Measurements from ENCODE around the gene KIAA2012. TPM values are rescaled to one million over a fixed set of nuclear protein-coding genes. Genes with fewer than 3 reads are reported as not detected.

Gene KIAA2012
- total and polyA plus RNA-seq, 2 donors (not counting 1 experiment from before 2014, with no cell fraction given): not detected

DNA sequence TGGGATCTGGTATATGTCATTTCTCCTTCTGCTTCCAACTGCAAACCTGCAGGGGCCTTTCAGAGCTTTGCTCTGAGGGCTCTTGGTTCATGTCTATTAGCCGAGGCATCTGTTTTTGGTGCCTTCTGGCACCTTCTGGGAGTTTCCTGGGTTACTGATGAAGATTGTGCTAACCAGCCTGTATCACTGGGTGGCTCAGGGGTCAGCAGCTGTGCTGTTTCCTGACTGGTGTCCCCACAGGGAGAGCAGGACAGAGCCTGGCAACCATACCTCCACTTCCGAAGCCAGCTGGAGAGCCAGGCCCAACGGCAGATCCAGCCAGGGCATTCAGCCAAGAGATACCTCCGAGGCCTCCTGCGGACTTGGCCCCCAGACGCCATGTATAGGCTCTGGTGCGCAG lies 17.5 kb downstream of the KIAA2012 start:
- Mint-ChIP-seq H3K9me3 (ENCODE audit: insufficient read depth) (no peaks in the 10 kb centered on the region), H3K4me1 (peaks cover 14% of the 10 kb centered on the region), H3K27ac (no peak overlapping the region), H3K27me3 (peaks cover 29% of the 10 kb centered on the region), H3K4me3 (no peak overlapping the region)
- intact Hi-C loops (cut with micrococcal nuclease): no loop called here
- TF ChIP-seq EZH2 (IDR thresholded peaks at IDR 0.05; ENCODE audit: borderline replicate concordance, insufficient read depth, low read depth, low read length, poor library complexity, severe bottlenecking): no peak
- TF ChIP-seq, protein P1, sequence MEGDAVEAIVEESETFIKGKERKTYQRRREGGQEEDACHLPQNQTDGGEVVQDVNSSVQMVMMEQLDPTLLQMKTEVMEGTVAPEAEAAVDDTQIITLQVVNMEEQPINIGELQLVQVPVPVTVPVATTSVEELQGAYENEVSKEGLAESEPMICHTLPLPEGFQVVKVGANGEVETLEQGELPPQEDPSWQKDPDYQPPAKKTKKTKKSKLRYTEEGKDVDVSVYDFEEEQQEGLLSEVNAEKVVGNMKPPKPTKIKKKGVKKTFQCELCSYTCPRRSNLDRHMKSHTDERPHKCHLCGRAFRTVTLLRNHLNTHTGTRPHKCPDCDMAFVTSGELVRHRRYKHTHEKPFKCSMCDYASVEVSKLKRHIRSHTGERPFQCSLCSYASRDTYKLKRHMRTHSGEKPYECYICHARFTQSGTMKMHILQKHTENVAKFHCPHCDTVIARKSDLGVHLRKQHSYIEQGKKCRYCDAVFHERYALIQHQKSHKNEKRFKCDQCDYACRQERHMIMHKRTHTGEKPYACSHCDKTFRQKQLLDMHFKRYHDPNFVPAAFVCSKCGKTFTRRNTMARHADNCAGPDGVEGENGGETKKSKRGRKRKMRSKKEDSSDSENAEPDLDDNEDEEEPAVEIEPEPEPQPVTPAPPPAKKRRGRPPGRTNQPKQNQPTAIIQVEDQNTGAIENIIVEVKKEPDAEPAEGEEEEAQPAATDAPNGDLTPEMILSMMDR (IDR thresholded peaks at IDR 0.05): no peak
- H3K27me3 ChIP-seq (replicated peaks in 1 of 4; ENCODE audit: control extremely low read depth in 1 of 4, control insufficient read depth in 3 of 4, insufficient read depth in 4 of 4, low read length in 3 of 4): no peaks in the 10 kb centered on the region
- ChIA-PET CTCF (no interaction called here), POLR2A (no interaction called here)
- H3K9me3 ChIP-seq (ENCODE audit: control extremely low read depth in 1 of 3, control insufficient read depth in 2 of 3, insufficient read depth in 1 of 3, low read length in 2 of 3): no peaks in the 10 kb centered on the region
- no peak overlapping the region for H3K4me3 ChIP-seq (ENCODE audit: control extremely low read depth in 1 of 5, extremely low read depth in 1 of 5, insufficient read depth in 1 of 5, low read depth in 2 of 5, low read length in 4 of 5)
- no peaks in the 10 kb centered on the region for H4K20me1 ChIP-seq (ENCODE audit: control insufficient read depth, insufficient read depth, low read length, poor library complexity, severe bottlenecking)
- H2AFZ ChIP-seq (ENCODE audit: insufficient read depth, low read depth, low read length, poor library complexity, severe bottlenecking): no peak overlapping the region
- 86% methylated on average over 7 of the region's 7 CpGs for WGBS (ENCODE audit: insufficient coverage)
- H3K79me2 ChIP-seq (ENCODE audit: control insufficient read depth, insufficient read depth, low read length): no peaks in the 10 kb centered on the region
- no peak overlapping the region for H3K4me2 ChIP-seq (replicated peaks; ENCODE audit: low read depth, low read length, poor library complexity, severe bottlenecking)
- H3K4me1 ChIP-seq (ENCODE audit: control insufficient read depth in 2 of 2, insufficient read depth in 2 of 2, low read length in 2 of 2): peaks cover 11 to 18% of the 10 kb centered on the region in 2 donors
- DNase-seq (no peak), ATAC-seq (ENCODE audit: low read depth) (no peak)
- no peak overlapping the region for H3K9ac ChIP-seq (ENCODE audit: low read length)
- no peaks in the 10 kb centered on the region for H3K36me3 ChIP-seq (replicated peaks in 1 of 2; ENCODE audit: control extremely low read depth in 1 of 2, control insufficient read depth in 1 of 2, extremely low read depth in 1 of 2, insufficient read depth in 2 of 2, low read length in 1 of 2)
- H3K27ac ChIP-seq (ENCODE audit: low read length in 2 of 2): no peak overlapping the region

DNA sequence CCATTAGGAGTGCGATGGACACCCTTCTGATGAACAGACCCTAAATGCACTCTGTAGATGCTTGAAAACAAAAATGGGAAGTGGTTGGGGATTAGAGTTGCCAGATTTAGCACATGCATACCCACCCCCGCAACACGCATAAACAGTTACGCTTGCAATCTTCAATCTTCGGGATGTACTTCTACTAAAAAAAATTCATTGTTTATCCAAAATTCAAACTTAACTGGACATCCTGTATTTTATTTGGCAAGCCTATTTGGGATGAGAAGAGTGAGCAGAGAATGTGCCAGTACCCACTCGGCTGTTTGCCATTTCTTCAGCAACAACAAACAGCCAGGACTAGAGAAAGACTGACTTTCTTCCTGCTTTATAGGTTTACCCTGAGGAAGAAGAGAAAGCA lies 18.4 kb downstream of the KIAA2012 start:
- no peaks in the 10 kb centered on the region for H4K20me1 ChIP-seq (ENCODE audit: control insufficient read depth, insufficient read depth, low read length, poor library complexity, severe bottlenecking)
- no CpG with 5 or more reads among the region's 6 CpGs for WGBS (ENCODE audit: insufficient coverage)
- peaks cover 11 to 18% of the 10 kb centered on the region in 2 donors for H3K4me1 ChIP-seq (ENCODE audit: control insufficient read depth in 2 of 2, insufficient read depth in 2 of 2, low read length in 2 of 2)
- no peaks in the 10 kb centered on the region for H3K36me3 ChIP-seq (replicated peaks in 1 of 2; ENCODE audit: control extremely low read depth in 1 of 2, control insufficient read depth in 1 of 2, extremely low read depth in 1 of 2, insufficient read depth in 2 of 2, low read length in 1 of 2)
- H3K4me3 ChIP-seq (ENCODE audit: control extremely low read depth in 1 of 5, extremely low read depth in 1 of 5, insufficient read depth in 1 of 5, low read depth in 2 of 5, low read length in 4 of 5): peak overlapping the region in 1 of 5 experiments; percentile 26
- no peaks in the 10 kb centered on the region for H3K79me2 ChIP-seq (ENCODE audit: control insufficient read depth, insufficient read depth, low read length)
- TF ChIP-seq, protein P1 (IDR thresholded peaks at IDR 0.05): no peak
- no peak for TF ChIP-seq EZH2 (IDR thresholded peaks at IDR 0.05; ENCODE audit: borderline replicate concordance, insufficient read depth, low read depth, low read length, poor library complexity, severe bottlenecking)
- ChIA-PET CTCF (no interaction called here), POLR2A (no interaction called here)
- peak overlapping the region; percentile 29 for H3K4me3 Mint-ChIP-seq
- H3K27me3 ChIP-seq (replicated peaks in 1 of 4; ENCODE audit: control extremely low read depth in 1 of 4, control insufficient read depth in 3 of 4, insufficient read depth in 4 of 4, low read length in 3 of 4): no peaks in the 10 kb centered on the region
- intact Hi-C loops (cut with micrococcal nuclease): no loop called here
- H3K27ac Mint-ChIP-seq: no peak overlapping the region
- no peak for ATAC-seq (ENCODE audit: low read depth)
- H2AFZ ChIP-seq (ENCODE audit: insufficient read depth, low read depth, low read length, poor library complexity, severe bottlenecking): peak overlapping the region; percentile 30
- H3K4me1 Mint-ChIP-seq: peaks cover 17% of the 10 kb centered on the region
- H3K27me3 Mint-ChIP-seq: peaks cover 29% of the 10 kb centered on the region
- H3K9me3 Mint-ChIP-seq (ENCODE audit: insufficient read depth): no peaks in the 10 kb centered on the region
- no peak overlapping the region for H3K27ac ChIP-seq (ENCODE audit: low read length in 2 of 2)
- H3K4me2 ChIP-seq (replicated peaks; ENCODE audit: low read depth, low read length, poor library complexity, severe bottlenecking): peak overlapping the region; percentile 25
- H3K9ac ChIP-seq (ENCODE audit: low read length): peak overlapping the region; percentile 12
- peak; percentile 10 for DNase-seq
- H3K9me3 ChIP-seq (ENCODE audit: control extremely low read depth in 1 of 3, control insufficient read depth in 2 of 3, insufficient read depth in 1 of 3, low read length in 2 of 3): no peaks in the 10 kb centered on the region

All from B cell (primary cell).